Thoracic aorta (tissue), 2 donors: ENCODE results near the gene KCNQ5. TPM values are rescaled to one million over a fixed set of nuclear protein-coding genes. Genes with fewer than 3 reads are reported as not detected.

ENCODE experiments used
- ATAC-seq: fragments of 150-250 bp; one replicate; pipeline ENCODE4 v1.8.0; 2017; ENCODE audit warnings: low read depth; ENCODE audit not compliant: insufficient number of reproducible peaks, low FRiP score
- DNase-seq: peaks from one replicate; pipeline ENCODE4 v3.0.0-alpha.2; 2020; ENCODE audit warnings: low spot score
- H3K27ac ChIP-seq, 2 donors: fragments of 200-600 bp; sonication (generic); 1 replicate in 1 of 2; 2 replicates in 1 of 2; pipeline ENCODE4 v1.5.1; 2016; ENCODE audit warnings: mild to moderate bottlenecking in 2 of 2, moderate library complexity in 2 of 2
- H3K27me3 ChIP-seq: fragments of 200-600 bp; sonication (generic); replicated peaks from 2 replicates; pipeline ENCODE4 v1.6.0; 2016; ENCODE audit warnings: mild to moderate bottlenecking; ENCODE audit not compliant: insufficient read depth
- H3K36me3 ChIP-seq: fragments of 200-600 bp; sonication (generic); one replicate; pipeline ENCODE4 v1.5.1; 2016
- H3K4me1 ChIP-seq, 2 donors: fragments of 200-600 bp; sonication (generic); 1 replicate in 1 of 2; 2 replicates in 1 of 2; pipeline versions ENCODE4 v1.5.1 to v1.6.0; 2016; ENCODE audit warnings: low read depth in 2 of 2, mild to moderate bottlenecking in 1 of 2; ENCODE audit not compliant: control insufficient read depth in 1 of 2
- H3K4me3 ChIP-seq: fragments of 200-600 bp; sonication (generic); 2 replicates; pipeline ENCODE4 v1.5.1; 2016; ENCODE audit warnings: mild to moderate bottlenecking
- H3K9me3 ChIP-seq: fragments of 200-600 bp; sonication (generic); 2 replicates; pipeline ENCODE4 v1.5.1; 2016
- total RNA-seq, 2 donors: library from RNA; depleted of rRNA; stranded (reverse); fragments of >200 nt; gene quantifications; one replicate each; pipeline versions ENCODE4 v1.1.0 to v1.2.3, GENCODE V29; 2016
- TF ChIP-seq, protein P1 (sequence below): fragments of 200-600 bp; sonication (generic); IDR thresholded peaks from one replicate; pipeline ENCODE4 v1.5.1; 2019; ENCODE audit warnings: antibody characterized with exemption

Gene KCNQ5
- total RNA-seq, 2 donors from 2014 or later = 7.3 to 8.5 TPM

DNA sequence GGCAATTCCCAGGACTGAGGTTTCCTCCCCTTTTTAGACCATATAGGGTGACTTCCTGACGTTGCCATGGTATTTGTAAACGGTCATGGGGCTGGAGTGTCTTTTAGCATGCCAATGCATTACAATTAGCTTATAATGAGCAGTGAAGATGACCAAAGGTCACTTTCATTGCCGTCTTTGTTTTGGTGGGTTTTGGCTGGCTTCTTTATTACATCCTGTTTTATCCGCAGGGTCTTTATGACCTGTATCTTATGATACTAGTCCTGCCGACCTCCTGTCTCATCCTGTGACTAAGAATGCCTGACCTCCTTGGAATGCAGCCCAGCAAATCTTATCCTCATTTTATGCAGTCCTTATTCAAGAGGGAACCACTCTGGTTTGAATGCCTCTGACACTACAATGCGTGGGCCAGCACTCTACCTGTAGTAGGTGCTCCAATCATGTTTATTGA lies 190.1 kb downstream of the KCNQ5 start:
- ATAC-seq = no peak
- TF ChIP-seq, protein P1, sequence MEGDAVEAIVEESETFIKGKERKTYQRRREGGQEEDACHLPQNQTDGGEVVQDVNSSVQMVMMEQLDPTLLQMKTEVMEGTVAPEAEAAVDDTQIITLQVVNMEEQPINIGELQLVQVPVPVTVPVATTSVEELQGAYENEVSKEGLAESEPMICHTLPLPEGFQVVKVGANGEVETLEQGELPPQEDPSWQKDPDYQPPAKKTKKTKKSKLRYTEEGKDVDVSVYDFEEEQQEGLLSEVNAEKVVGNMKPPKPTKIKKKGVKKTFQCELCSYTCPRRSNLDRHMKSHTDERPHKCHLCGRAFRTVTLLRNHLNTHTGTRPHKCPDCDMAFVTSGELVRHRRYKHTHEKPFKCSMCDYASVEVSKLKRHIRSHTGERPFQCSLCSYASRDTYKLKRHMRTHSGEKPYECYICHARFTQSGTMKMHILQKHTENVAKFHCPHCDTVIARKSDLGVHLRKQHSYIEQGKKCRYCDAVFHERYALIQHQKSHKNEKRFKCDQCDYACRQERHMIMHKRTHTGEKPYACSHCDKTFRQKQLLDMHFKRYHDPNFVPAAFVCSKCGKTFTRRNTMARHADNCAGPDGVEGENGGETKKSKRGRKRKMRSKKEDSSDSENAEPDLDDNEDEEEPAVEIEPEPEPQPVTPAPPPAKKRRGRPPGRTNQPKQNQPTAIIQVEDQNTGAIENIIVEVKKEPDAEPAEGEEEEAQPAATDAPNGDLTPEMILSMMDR = no peak

DNA sequence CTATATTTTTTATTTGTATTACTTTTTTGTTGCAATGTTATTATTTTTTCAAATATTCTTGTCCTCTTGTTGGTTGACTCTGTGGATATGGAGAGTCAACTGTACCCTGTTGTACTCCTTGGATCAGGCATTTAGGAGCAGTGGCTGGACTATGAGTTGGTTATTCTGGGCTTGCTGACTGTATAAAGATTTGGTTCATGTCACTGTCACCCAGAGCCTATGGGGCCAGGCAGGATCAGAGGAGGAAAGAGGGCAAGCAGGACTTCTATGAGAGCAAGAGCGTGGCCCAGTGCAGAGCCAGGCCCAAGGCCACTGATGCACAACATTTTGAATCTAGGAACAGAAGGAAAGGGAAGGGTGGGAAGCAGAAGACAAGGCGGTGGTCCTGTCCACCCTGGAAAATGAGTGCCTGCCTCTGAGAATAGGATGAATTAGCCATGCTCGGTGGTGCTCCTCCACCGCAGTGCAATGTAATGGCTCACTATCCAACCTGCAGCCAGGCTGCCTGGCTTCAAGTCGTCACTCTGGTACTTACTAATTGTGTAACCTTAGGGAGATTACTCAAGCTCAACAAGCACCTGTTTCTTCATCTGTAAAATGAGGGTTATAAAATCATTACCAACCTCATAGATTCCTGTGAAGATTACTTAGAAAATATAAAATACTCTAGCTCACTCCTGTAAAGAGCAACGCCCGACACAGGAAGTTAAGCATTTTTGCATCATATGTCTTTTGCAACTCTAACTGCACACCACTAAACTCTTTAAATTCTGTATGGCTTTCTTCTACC lies 192.1 kb downstream of the KCNQ5 start:
- DNase-seq (no peak), ATAC-seq (no peak)
- Histone ChIP-seq H3K9me3 (no peaks in the 10 kb centered on the region), H3K27me3 (no peaks in the 10 kb centered on the region), H3K27ac (no peak overlapping the region), H3K4me3 (no peak overlapping the region), H3K4me1 (peaks cover 0 to 17% of the 10 kb centered on the region in 2 donors), H3K36me3 (no peaks in the 10 kb centered on the region)
- TF ChIP-seq, protein P1 = no peak

More for the DNA sequence above, 190.1 kb downstream of the KCNQ5 start:
- Histone ChIP-seq H3K27me3 (no peaks in the 10 kb centered on the region), H3K27ac (peak overlapping the region in 1 of 2 donors; percentile 52), H3K36me3 (no peaks in the 10 kb centered on the region), H3K9me3 (no peaks in the 10 kb centered on the region), H3K4me1 (peaks cover 0 to 17% of the 10 kb centered on the region in 2 donors), H3K4me3 (no peak overlapping the region)
- DNase-seq = no peak

DNA sequence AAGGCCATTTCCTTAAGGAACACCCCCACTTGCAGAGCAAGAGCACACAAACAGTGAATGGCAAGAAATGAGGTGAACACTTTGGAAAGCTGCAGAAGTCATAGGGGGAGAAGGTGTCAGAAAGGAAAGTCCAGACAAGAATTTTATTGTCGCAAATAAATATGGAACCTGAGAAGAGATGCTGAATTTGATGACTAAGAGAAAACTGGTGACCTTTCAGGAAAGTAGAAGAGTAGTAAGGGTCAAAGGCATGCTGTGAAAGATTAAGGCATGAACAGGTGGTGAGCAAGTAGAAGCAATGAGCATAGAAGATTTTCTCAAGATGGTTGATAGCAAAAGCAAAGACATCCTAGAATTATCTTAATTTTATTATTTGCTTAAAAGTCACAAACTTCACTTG lies 194.2 kb downstream of the KCNQ5 start:
- no peaks in the 10 kb centered on the region for H3K36me3 ChIP-seq
- H3K27me3 ChIP-seq = no peaks in the 10 kb centered on the region
- ATAC-seq (no peak), DNase-seq (no peak)
- TF ChIP-seq, protein P1 = no peak
- no peak overlapping the region for H3K27ac ChIP-seq
- peaks cover 0 to under 1% of the 10 kb centered on the region in 2 donors for H3K4me1 ChIP-seq
- H3K9me3 ChIP-seq = no peaks in the 10 kb centered on the region
- no peak overlapping the region for H3K4me3 ChIP-seq

DNA sequence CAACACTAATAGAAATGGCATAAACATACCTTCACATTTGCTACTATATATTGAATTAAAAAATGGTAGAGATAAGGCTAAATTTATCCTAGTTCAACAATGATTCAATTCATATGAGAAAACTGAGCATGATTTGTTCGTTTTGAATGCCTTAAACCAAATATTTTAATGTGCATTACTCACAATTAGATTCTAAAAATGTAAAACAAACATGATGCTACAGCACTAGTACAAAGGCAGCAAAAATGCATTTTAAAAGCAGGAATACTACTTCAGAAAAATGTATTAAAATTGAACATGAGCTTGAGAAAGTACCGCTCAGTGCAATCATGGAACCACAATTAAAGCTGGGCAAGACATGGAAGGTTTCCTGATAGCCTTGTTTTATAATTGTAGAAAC lies 195.3 kb downstream of the KCNQ5 start:
- TF ChIP-seq, protein P1 = no peak
- ATAC-seq = no peak

DNA sequence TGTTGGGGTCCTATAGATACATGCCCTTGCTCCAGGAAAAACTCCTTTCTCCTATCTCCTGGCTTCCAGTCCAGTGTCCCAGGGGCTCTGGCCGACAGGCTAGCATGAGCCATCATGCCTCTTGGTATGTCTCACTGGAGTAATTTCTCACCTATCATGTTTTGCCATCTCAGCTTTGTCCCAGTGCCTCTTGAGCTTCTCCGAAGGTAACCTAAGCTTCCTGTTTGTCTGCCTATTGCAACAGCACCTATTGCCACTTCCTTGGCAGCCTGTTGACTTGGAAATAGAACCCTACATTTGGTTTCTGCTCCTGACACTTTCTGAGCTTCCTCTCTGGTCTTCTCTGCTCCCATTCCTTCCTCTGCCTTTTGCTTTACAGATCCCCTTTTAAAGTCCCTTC lies 197.7 kb downstream of the KCNQ5 start:
- Histone ChIP-seq H3K36me3 (no peaks in the 10 kb centered on the region), H3K4me1 (no peaks in the 10 kb centered on the region), H3K27ac (no peak overlapping the region), H3K9me3 (no peaks in the 10 kb centered on the region), H3K4me3 (no peak overlapping the region), H3K27me3 (no peaks in the 10 kb centered on the region)
- TF ChIP-seq, protein P1 = no peak
- DNase-seq = no peak
- no peak for ATAC-seq

More for the DNA sequence above, 195.3 kb downstream of the KCNQ5 start:
- H3K4me3 ChIP-seq = no peak overlapping the region
- H3K4me1 ChIP-seq = no peaks in the 10 kb centered on the region
- H3K9me3 ChIP-seq = no peaks in the 10 kb centered on the region
- DNase-seq = no peak
- no peak overlapping the region for H3K27ac ChIP-seq
- H3K36me3 ChIP-seq = no peaks in the 10 kb centered on the region
- no peaks in the 10 kb centered on the region for H3K27me3 ChIP-seq
